Measurements from ENCODE around the gene PPP1R16B.
"Not testable (repeated sequence)": the region's sequence is repeated elsewhere in the genome, so short reads cannot be mapped to it uniquely, and the experiment has no call there.

The PPP1R16B gene

DNA sequence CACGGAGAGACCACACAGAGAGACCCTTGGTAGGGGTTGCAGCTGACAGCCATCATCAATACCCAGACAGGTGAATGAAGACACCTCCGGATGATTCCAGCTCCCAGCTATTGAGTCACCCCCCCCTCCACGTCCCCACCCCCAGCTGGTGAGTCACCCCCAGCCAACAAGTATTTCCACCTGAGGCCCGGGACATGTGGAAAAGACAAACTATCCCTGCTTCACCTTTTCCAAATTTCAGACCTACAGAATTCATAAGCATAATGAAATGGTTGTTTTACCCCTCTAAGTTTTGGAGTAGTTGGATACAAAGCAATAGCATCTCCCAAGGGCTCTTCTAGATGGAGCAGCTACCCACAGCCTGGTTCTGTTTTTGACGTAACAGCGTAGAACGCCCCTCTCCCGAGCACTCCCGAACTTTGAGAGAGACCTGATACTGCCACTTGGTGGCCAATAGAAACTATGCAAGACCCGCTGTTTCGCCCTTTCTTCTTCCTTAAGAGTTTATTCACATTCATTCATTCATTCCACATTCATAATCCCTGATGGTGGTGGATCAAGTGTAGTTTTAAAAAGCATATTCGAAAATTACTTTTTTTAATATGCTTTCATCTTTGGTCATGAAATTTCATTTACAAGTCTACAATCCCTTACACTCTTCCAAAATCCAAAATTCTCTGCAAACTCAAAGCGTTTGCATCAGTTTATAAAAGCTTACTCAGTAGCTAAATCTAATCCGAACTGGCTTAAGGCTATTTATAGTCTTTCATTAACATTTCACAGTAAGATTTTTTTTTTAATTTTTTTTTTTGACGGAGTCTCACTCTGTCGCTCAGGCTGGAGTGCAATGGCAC, 15.1 kb upstream of the PPP1R16B start:
- peak; percentile 32 for TF ChIP-seq CTCF (IDR thresholded peaks at IDR 0.05; ENCODE audit: low read depth, low read length)
- H3K4me3 ChIP-seq (ENCODE audit: low read depth, low read length), result no peak overlapping the region
- in situ Hi-C loops (cut with HindIII; ENCODE audit: low sequenced_read_pairs), result no loop called here
- no peak for DNase-seq (ENCODE audit: low read depth, low spot score)

DNA sequence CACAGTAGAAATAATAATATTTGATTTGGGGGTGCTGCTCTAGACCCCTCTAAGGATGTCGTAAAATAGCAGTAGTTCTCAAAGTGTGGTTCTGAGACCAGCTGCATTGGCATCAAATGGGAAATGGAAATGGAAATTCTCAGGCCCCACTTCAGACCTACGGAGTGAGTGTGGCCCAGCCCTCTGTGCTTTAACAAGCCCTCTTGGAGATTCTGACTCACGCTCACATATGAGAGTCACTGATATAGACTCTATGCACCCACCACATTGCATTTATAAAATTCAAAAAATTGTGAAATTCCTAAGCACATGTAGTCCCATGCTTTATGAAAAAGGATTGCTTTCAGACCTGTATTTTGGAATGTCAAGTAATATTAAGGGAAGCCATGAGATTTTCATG, 14.2 kb upstream of the PPP1R16B start:
- in situ Hi-C loops (cut with HindIII; ENCODE audit: low sequenced_read_pairs), result no loop called here
- TF ChIP-seq CTCF (IDR thresholded peaks at IDR 0.05; ENCODE audit: low read depth, low read length), result no peak
- DNase-seq (ENCODE audit: low read depth, low spot score), result no peak
- H3K4me3 ChIP-seq (ENCODE audit: low read depth, low read length), result no peak overlapping the region

DNA sequence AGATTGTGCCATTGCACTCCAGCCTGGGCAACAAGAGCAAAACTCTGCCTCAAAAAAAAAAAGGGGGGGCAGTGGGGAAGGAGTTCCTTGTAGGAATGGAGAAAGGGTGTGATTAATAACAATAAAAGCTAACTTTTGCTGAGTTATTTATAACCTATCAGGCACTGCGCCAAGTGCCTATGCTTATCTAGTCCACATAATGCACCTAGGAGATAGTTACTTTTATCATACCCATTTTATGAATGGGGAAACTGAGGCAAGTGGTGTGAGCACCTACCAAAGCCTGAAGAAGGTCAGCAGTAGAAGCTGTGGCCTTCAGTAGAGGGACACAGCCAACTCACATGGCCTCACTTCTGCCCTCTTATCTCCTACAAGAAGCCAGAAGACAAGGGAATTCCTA, 13.6 kb upstream of the PPP1R16B start:
- no peak for TF ChIP-seq CTCF (IDR thresholded peaks at IDR 0.05; ENCODE audit: low read depth, low read length)
- in situ Hi-C loops (cut with HindIII; ENCODE audit: low sequenced_read_pairs), result no loop called here

DNA sequence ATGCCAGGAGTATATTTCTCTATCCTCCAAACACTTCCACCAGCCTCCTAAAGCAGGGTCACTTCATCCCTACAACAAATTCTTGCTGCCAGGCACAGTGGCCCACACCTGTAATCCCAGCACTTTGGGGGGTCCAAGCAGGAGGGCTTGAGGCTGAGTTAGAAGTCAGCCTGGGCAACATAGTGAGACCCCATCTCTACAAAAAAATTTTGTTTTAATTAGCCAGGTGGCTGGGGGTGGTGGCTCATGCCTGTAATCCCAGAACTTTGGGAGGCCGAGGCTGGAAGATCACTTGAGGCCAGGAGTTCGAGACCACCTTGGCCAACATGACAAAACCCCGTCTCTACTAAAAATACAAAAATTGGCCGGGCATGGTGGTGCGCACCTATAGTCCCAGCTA, 11.4 kb upstream of the PPP1R16B start:
- in situ Hi-C loops (cut with HindIII; ENCODE audit: low sequenced_read_pairs); DNase-seq (ENCODE audit: low read depth, low spot score); H3K4me3 ChIP-seq (ENCODE audit: low read depth, low read length): not testable (repeated sequence)

More for the DNA sequence above, 13.6 kb upstream of the PPP1R16B start:
- no peak overlapping the region for H3K4me3 ChIP-seq (ENCODE audit: low read depth, low read length)
- no peak for DNase-seq (ENCODE audit: low read depth, low spot score)

- in situ Hi-C loops (cut with HindIII; ENCODE audit: low sequenced_read_pairs), result no loop called here
- no peak overlapping the region for H3K4me3 ChIP-seq (ENCODE audit: low read depth, low read length)
- TF ChIP-seq CTCF (IDR thresholded peaks at IDR 0.05; ENCODE audit: low read depth, low read length), result no peak
- DNase-seq (ENCODE audit: low read depth, low spot score), result no peak
Measured at GRCh38 chr20:38798266-38798665, 7.2 kb upstream of the PPP1R16B start.

DNA sequence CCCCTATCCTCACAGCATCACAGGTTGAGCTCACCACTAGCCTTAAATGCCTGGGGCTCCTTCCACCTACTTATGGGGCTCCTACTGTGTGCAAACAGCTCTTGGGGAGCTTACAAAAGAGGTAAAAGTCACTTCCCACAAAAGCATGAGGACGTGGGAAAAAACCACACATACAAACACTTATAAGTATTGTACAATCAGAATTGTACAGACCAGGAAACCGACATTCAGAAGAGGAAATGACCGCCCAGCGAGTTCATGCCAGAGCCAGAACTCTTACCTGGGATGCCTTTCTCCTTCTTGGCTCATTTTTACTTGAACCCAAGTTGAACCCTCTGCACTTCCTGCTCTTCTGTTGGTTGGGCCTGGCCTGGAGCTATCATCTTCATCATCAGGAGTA, 6.3 kb upstream of the PPP1R16B start:
- DNase-seq (ENCODE audit: low read depth, low spot score), result no peak
- in situ Hi-C loops (cut with HindIII; ENCODE audit: low sequenced_read_pairs), result no loop called here
- H3K4me3 ChIP-seq (ENCODE audit: low read depth, low read length), result no peak overlapping the region
- TF ChIP-seq CTCF (IDR thresholded peaks at IDR 0.05; ENCODE audit: low read depth, low read length), result no peak

- DNase-seq (ENCODE audit: low read depth, low spot score), result no peak
- no peak for TF ChIP-seq CTCF (IDR thresholded peaks at IDR 0.05; ENCODE audit: low read depth, low read length)
- no peak overlapping the region for H3K4me3 ChIP-seq (ENCODE audit: low read depth, low read length)
- in situ Hi-C loops (cut with HindIII; ENCODE audit: low sequenced_read_pairs), result no loop called here
Measured at GRCh38 chr20:38800882-38801281, 4.6 kb upstream of the PPP1R16B start.
